Measurements from ENCODE around the gene IGF2.

The IGF2 gene

GRCh38 chr11:2169626-2170570, 30.7 kb upstream of the IGF2 start:
- no peak for DNase-seq

- DNase-seq = no peak
Observed at GRCh38 chr11:2169005-2169378, 29.8 kb upstream of the IGF2 start.

- no peak for DNase-seq
Observed at GRCh38 chr11:2168286-2169004, 29.3 kb upstream of the IGF2 start.

- DNase-seq = no peak
Observed at GRCh38 chr11:2167141-2168045, 28.2 kb upstream of the IGF2 start.

- peak; percentile 7 for DNase-seq
Observed at GRCh38 chr11:2166091-2166851, 27.1 kb upstream of the IGF2 start.

- no peak for DNase-seq
Observed at GRCh38 chr11:2165571-2165970, 26.4 kb upstream of the IGF2 start.

GRCh38 chr11:2164861-2165555, 25.8 kb upstream of the IGF2 start:
- DNase-seq = no peak

- no peak for DNase-seq
Observed at GRCh38 chr11:2164081-2164480, 24.9 kb upstream of the IGF2 start.

- no peak for DNase-seq
Observed at GRCh38 chr11:2163428-2163978, 24.3 kb upstream of the IGF2 start.

- DNase-seq = no peak
Observed at GRCh38 chr11:2160736-2161259, 21.6 kb upstream of the IGF2 start, which contains the start of gene INS. Gene INS, minus strand, starts transcription at chr11:2161209. Its CDS starts 238 bp downstream, at chr11:2160971.

- no peak for DNase-seq
Observed at GRCh38 chr11:2159536-2160413, 20.6 kb upstream of the IGF2 start.

- no peak for DNase-seq
Observed at GRCh38 chr11:2158966-2159365, 19.8 kb upstream of the IGF2 start.

GRCh38 chr11:2158296-2158737, 19.1 kb upstream of the IGF2 start:
- DNase-seq = no peak

GRCh38 chr11:2157294-2158040, 18.3 kb upstream of the IGF2 start:
- no peak for DNase-seq

- DNase-seq = peak; percentile 51
Observed at GRCh38 chr11:2156416-2157182, 17.4 kb upstream of the IGF2 start.

GRCh38 chr11:2155511-2155910, 16.3 kb upstream of the IGF2 start:
- DNase-seq = no peak

- DNase-seq = no peak
Observed at GRCh38 chr11:2154889-2155288, 15.7 kb upstream of the IGF2 start.

GRCh38 chr11:2154195-2154585, 15.0 kb upstream of the IGF2 start:
- DNase-seq = no peak
